ENCODE results near the gene ARHGAP44.

Gene ARHGAP44

DNA sequence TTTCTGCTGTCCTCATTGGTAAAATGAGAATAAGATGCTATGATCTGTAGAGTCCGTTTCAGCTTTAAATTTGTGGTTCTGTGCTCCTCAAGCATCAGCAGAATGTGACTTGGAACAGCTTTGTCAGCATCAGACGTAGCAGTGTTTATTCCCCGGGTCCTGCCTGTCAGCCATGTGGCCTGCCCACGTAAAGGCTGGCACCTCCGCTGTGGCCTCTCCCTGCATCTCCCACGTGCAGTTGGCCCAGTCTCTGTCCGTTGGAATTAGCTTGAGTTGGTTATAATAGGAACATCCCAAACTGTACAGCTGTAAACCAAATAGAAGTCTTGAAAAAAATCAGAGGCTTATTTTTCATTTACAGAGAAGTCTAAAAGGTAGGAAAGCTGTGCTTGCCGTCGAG is 61.7 kb downstream of the ARHGAP44 start:
- no peak overlapping the region for H3K27ac ChIP-seq
- TF ChIP-seq, protein P1, sequence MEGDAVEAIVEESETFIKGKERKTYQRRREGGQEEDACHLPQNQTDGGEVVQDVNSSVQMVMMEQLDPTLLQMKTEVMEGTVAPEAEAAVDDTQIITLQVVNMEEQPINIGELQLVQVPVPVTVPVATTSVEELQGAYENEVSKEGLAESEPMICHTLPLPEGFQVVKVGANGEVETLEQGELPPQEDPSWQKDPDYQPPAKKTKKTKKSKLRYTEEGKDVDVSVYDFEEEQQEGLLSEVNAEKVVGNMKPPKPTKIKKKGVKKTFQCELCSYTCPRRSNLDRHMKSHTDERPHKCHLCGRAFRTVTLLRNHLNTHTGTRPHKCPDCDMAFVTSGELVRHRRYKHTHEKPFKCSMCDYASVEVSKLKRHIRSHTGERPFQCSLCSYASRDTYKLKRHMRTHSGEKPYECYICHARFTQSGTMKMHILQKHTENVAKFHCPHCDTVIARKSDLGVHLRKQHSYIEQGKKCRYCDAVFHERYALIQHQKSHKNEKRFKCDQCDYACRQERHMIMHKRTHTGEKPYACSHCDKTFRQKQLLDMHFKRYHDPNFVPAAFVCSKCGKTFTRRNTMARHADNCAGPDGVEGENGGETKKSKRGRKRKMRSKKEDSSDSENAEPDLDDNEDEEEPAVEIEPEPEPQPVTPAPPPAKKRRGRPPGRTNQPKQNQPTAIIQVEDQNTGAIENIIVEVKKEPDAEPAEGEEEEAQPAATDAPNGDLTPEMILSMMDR (conservative IDR thresholded peaks at IDR 0.05), result no peak

DNA sequence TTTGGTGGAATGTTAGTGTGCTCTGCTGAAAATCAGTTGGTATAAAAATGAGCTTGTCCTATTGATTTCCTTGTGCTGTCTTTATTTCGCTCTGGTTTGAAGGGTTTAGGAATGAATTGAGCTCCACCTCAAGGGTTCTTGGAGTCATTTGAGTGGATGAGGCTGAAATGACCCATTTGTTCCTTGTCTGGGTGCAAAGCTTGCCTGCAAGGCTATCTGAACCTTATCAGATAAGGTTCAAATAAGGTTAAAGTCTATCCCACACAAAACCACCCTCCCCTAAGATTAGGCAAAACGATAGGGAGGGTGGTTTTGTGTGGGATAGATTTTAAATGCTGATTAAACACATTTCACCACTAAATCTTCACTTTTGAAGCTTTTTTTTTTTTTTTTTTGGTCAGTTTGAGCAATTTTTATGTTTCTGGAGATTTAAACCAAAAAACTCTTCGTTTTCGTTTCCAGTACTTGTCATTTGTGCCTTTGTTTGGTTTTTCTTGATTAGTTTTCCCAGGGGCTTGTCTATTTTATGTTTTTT is 62.7 kb downstream of the ARHGAP44 start:
- TF ChIP-seq, protein P1 (conservative IDR thresholded peaks at IDR 0.05), result no peak
- no peak overlapping the region for H3K27ac ChIP-seq

DNA sequence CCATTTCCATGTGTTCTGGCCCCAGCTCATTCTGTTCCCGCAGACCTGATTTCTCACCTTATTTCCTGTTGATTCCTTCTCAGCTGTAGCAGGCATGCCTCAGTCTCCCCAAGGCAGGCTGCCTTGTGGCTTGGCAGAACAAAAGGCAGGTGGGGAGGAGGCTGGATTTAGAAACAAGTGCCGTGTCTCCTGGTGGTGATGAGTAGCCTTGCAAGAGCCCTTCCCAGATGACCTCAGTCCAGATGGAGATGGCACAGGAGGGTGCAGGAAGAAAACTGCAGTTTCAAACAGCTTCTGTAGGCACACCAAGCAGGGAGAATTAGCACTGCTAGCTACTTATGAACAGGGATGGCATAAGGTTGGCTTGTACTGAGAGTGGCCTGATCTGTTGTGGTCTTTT is 64.6 kb downstream of the ARHGAP44 start:
- TF ChIP-seq, protein P1 (conservative IDR thresholded peaks at IDR 0.05), result no peak
- H3K27ac ChIP-seq, result no peak overlapping the region

DNA sequence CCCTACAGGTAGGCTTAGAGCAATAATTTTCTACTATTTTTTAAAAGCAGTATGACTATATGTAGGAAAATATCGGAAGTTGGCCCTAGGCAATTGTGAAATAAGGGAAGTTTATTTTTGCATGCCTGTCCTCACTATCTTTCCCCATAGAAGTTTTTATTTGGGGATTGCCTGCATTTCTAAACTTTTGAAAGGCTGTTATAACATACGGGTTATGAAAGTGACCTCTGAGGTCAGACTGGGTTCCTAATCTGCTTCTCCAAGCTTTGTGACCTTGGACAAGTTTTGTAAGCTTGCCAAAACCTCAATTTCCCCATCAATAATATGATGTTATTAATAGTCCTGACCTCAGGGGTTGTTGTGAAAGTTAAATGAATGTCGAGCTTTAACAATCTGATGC is 67.1 kb downstream of the ARHGAP44 start:
- no peak overlapping the region for H3K27ac ChIP-seq
- TF ChIP-seq, protein P1 (conservative IDR thresholded peaks at IDR 0.05), result no peak

DNA sequence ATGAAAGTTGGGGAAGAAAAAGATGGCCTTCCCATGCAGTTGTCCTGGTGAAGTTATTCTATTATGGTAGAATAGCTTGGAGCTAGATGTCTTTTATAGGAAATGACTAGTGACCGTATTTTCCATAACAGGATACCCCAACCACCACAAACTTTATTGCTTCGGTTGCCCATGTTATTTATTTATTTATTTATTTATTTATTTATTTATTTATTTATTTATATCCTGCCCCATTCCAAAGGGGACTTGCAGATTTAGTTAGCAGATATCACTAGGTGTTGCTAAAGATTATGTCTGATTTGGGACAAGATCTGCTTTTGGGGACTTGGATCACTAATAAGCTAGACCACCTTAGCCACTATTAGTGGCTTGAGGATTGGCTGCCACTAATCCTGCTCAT is 68.3 kb downstream of the ARHGAP44 start:
- TF ChIP-seq, protein P1 (conservative IDR thresholded peaks at IDR 0.05), result no peak

DNA sequence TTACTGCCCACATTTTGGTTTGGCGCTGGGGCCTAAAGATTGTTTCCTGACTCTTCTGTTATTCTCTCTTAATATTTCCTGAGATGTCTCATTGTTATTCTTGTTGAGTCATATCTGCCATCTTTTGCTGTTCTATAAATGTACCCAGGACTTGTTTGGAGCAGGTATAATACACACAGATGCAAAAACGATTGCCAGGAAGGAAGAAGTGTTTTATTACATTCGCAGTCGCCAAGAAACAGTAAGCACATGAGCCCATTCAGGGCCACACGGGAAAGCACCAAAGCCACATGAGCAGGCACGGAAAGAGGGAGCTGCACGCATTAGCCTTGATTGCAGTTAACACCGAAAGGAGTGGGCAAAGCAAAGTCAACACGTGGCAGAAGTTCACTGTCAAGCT is 70.2 kb downstream of the ARHGAP44 start:
- TF ChIP-seq, protein P1 (conservative IDR thresholded peaks at IDR 0.05), result no peak
- peak overlapping the region; percentile 70 for H3K27ac ChIP-seq

More for the DNA sequence above, 68.3 kb downstream of the ARHGAP44 start:
- no peak overlapping the region for H3K27ac ChIP-seq

DNA sequence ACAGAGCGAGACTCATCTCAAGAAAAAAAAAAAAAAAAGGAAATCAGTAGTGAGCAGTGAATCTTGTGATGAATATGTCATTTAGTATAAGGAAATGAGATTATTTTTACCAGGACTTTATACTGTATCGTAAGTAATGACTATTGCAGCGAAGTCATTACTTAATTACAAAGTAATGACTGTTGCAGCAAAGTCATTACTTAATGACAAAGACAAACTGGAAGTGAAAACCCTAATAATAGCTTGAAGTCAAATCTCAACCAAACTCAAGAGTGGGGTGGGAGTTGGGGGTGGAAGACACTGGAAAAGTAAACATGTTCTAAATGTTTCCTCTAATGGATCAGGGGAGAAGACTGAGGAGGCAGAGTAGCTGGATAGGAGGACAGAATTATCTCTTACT is 76.5 kb downstream of the ARHGAP44 start:
- no peak overlapping the region for H3K27ac ChIP-seq
- TF ChIP-seq, protein P1 (conservative IDR thresholded peaks at IDR 0.05), result no peak
